HCT116 (cell line): ENCODE measurements around the gene EEIG1. TPM values are rescaled to one million over a fixed set of nuclear protein-coding genes. Genes with fewer than 3 reads are reported as not detected.

ENCODE experiments used
- ATAC-seq: fragments of 200-7000 bp; cut with Tn5 transposase; 2 replicates; pipeline ENCODE4 v1.9.1; 2020; ENCODE audit warnings: mild to moderate bottlenecking, moderate library complexity
- BruUV-seq: library from RNA; stranded (reverse); fragments of 400-500 nt; replicated peaks from 2 replicates; lab custom pipeline; 2021; lab: Mats Ljungman, UMichigan
- CTCF ChIA-PET: fragments of 300-600 bp; sonication (Branson Sonifier 250); formaldehyde crosslinking; loops from one replicate; lab custom pipeline; 2021; ENCODE audit warnings: antibody characterized with exemption; lab: Charles Lee
- POLR2A ChIA-PET: fragments of 300-600, 350-600 bp; sonication (Branson Sonifier 250); formaldehyde crosslinking; loops from one replicate; lab custom pipeline; 2021; ENCODE audit warnings: antibody characterized with exemption; lab: Charles Lee
- RAD21 ChIA-PET, 2 experiments: fragments of 300-600 bp; sonication (Branson Sonifier 250); formaldehyde crosslinking; loops; one replicate each; lab custom pipeline; 2023; ENCODE audit warnings: low total read pairs in 2 of 2; ENCODE audit not compliant: uncharacterized antibody in 2 of 2, unreplicated experiment in 2 of 2, low non-redundant PET in 1 of 2; lab: Charles Lee
- DNase-seq: peaks from one replicate; pipeline ENCODE4 v3.0.0-alpha.2; 2010; ENCODE audit warnings: low read depth, low spot score
- H2AFZ ChIP-seq: fragments of 200-600 bp; shearing (Covaris generic), sonication (generic); 2 replicates; pipeline ENCODE4 v1.6.1; 2017; ENCODE audit warnings: low read depth, mixed run types, mixed read lengths, antibody characterized with exemption, low read length; ENCODE audit not compliant: poor library complexity, severe bottlenecking
- H3K27ac ChIP-seq: 2 replicates; pipeline ENCODE4 v1.5.1; 2012; ENCODE audit warnings: low read depth, low read length
- H3K27me3 ChIP-seq: fragments of 200-600 bp; sonication (generic); 2 replicates; pipeline ENCODE4 v1.6.1; 2016; ENCODE audit warnings: mixed run types, low read length, mixed read lengths; ENCODE audit not compliant: insufficient read depth
- H3K36me3 ChIP-seq, 2 experiments: fragments of 200-500 bp in 1 of 2; fragments of 200-600 bp in 1 of 2; sonication (Bioruptor generic) in 1 of 2; sonication (generic) in 1 of 2; 2 replicates each; pipeline versions ENCODE4 v1.5.1 to v1.6.1; 2014 to 2016; ENCODE audit warnings: low read length in 2 of 2, inconsistent platforms in 1 of 2, mixed read lengths in 1 of 2, mixed run types in 1 of 2; ENCODE audit not compliant: insufficient read depth in 2 of 2, control insufficient read depth in 1 of 2
- H3K4me1 ChIP-seq, 2 experiments: fragments of 200-600 bp in 1 of 2; sonication (generic) in 1 of 2; 2 replicates each; pipeline versions ENCODE4 v1.5.1 to v1.6.1; 2012 to 2017; ENCODE audit warnings: low read length in 2 of 2, inconsistent platforms in 1 of 2, mild to moderate bottlenecking in 1 of 2, mixed read lengths in 1 of 2, mixed run types in 1 of 2, moderate library complexity in 1 of 2; ENCODE audit not compliant: insufficient read depth in 2 of 2, control insufficient read depth in 1 of 2
- H3K4me2 ChIP-seq: fragments of 200-600 bp; sonication (generic); 2 replicates; pipeline ENCODE4 v1.6.1; 2017; ENCODE audit warnings: mixed run types, low read length, mixed read lengths
- H3K4me3 ChIP-seq, 2 experiments: fragments of 200-600 bp in 1 of 2; sonication (generic) in 1 of 2; replicated peaks in 1 of 2; 2 replicates each; pipeline ENCODE4 v1.5.1; 2011 to 2016; ENCODE audit warnings: low read length in 2 of 2, control low read depth in 1 of 2, low read depth in 1 of 2, mild to moderate bottlenecking in 1 of 2, mixed read lengths in 1 of 2, mixed run types in 1 of 2
- H3K79me2 ChIP-seq: fragments of 200-600 bp; sonication (generic); 2 replicates; pipeline ENCODE4 v1.6.1; 2017; ENCODE audit warnings: mild to moderate bottlenecking, mixed run types, low read length, moderate library complexity, mixed read lengths; ENCODE audit not compliant: insufficient read depth
- H3K9ac ChIP-seq: fragments of 200-600 bp; sonication (generic); 2 replicates; pipeline ENCODE4 v1.6.1; 2016; ENCODE audit warnings: low read length, mixed read lengths
- H3K9me2 ChIP-seq: fragments of 200-600 bp; sonication (generic), shearing (Covaris generic); 2 replicates; pipeline ENCODE4 v1.6.1; 2017; ENCODE audit warnings: mixed run types, mild to moderate bottlenecking, moderate library complexity; ENCODE audit not compliant: insufficient read depth
- H3K9me3 ChIP-seq, 2 experiments: fragments of 200-500 bp in 1 of 2; fragments of 200-600 bp in 1 of 2; sonication (Bioruptor generic) in 1 of 2; sonication (generic) in 1 of 2; 2 replicates each; pipeline ENCODE4 v1.6.1; 2014 to 2017; ENCODE audit warnings: low read length in 2 of 2, mixed read lengths in 2 of 2, inconsistent platforms in 1 of 2, low read depth in 1 of 2, mild to moderate bottlenecking in 1 of 2, mixed run types in 1 of 2, moderate library complexity in 1 of 2; ENCODE audit not compliant: control insufficient read depth in 1 of 2, insufficient read depth in 1 of 2
- H4K20me1 ChIP-seq: fragments of 200-600 bp; sonication (generic), shearing (Covaris generic); 2 replicates; pipeline ENCODE4 v1.6.1; 2017; ENCODE audit warnings: mixed run types, mild to moderate bottlenecking, moderate library complexity; ENCODE audit not compliant: insufficient read depth
- ATF3 ChIP-seq: IDR thresholded peaks from 2 replicates; pipeline ENCODE4 v1.6.1; 2012
- CBX3 ChIP-seq: IDR thresholded peaks from 2 replicates; pipeline ENCODE4 v1.6.1; 2012; ENCODE audit warnings: low read depth
- CTCF ChIP-seq, 3 experiments: fragments of 200-600 bp in 1 of 3; sonication (generic) in 1 of 3; IDR thresholded peaks in 2 of 3; conservative IDR thresholded peaks in 1 of 3; 2 replicates each; pipeline ENCODE4 v1.5.1; 2012 to 2017; ENCODE audit warnings: low read depth in 2 of 3, low read length in 2 of 3, antibody characterized with exemption in 1 of 3, borderline replicate concordance in 1 of 3, control low read depth in 1 of 3, mild to moderate bottlenecking in 1 of 3, mixed read lengths in 1 of 3, mixed run types in 1 of 3, moderate library complexity in 1 of 3; ENCODE audit not compliant: insufficient read depth in 1 of 3
- EGR1 ChIP-seq: IDR thresholded peaks from 2 replicates; pipeline ENCODE4 v1.6.1; 2012; ENCODE audit warnings: low read depth
- ELF1 ChIP-seq: IDR thresholded peaks from 2 replicates; pipeline ENCODE4 v1.6.1; 2012; ENCODE audit warnings: low read depth, borderline replicate concordance
- EZH2 ChIP-seq: fragments of 200-600 bp; sonication (generic); IDR thresholded peaks from 2 replicates; pipeline ENCODE4 v1.6.1; 2017; ENCODE audit warnings: antibody characterized with exemption, mixed run types
- FOSL1 ChIP-seq: IDR thresholded peaks from 2 replicates; pipeline ENCODE4 v1.6.1; 2012; ENCODE audit warnings: low read depth
- JUND ChIP-seq: IDR thresholded peaks from 2 replicates; pipeline ENCODE4 v1.6.1; 2012
- MAX ChIP-seq: IDR thresholded peaks from 2 replicates; pipeline ENCODE4 v1.6.1; 2012
- POLR2A ChIP-seq: IDR thresholded peaks from 2 replicates; pipeline ENCODE4 v1.7.0; 2011; ENCODE audit warnings: borderline replicate concordance; ENCODE audit not compliant: insufficient read depth, insufficient read length; ENCODE audit errors: extremely low read depth
- RAD21 ChIP-seq: IDR thresholded peaks from 2 replicates; pipeline ENCODE4 v1.6.1; 2012; ENCODE audit warnings: low read depth, mild to moderate bottlenecking
- REST ChIP-seq: IDR thresholded peaks from 2 replicates; pipeline ENCODE4 v1.6.1; 2012; ENCODE audit warnings: low read depth
- SIN3A ChIP-seq: IDR thresholded peaks from 2 replicates; pipeline ENCODE4 v1.6.1; 2012; ENCODE audit warnings: low read depth
- SP1 ChIP-seq: IDR thresholded peaks from 2 replicates; pipeline ENCODE4 v1.6.1; 2012; ENCODE audit warnings: low read depth
- SRF ChIP-seq: IDR thresholded peaks from 2 replicates; pipeline ENCODE4 v1.6.1; 2012; ENCODE audit warnings: low read depth
- YY1 ChIP-seq: IDR thresholded peaks from 2 replicates; pipeline ENCODE4 v1.6.1; 2011; ENCODE audit warnings: low read length, low read depth, moderate library complexity, mild to moderate bottlenecking; ENCODE audit not compliant: insufficient replicate concordance; ENCODE audit errors: extremely low read depth
- ZBTB33 ChIP-seq: IDR thresholded peaks from 2 replicates; pipeline ENCODE4 v1.6.1; 2011; ENCODE audit warnings: mild to moderate bottlenecking, low read length, moderate library complexity; ENCODE audit not compliant: insufficient replicate concordance; ENCODE audit errors: extremely low read depth
- ZFX ChIP-seq: fragments of 450-650 bp; IDR thresholded peaks from 2 replicates; pipeline ENCODE4 v1.6.1; 2017
- ZNF274 ChIP-seq: fragments of 200-500 bp; sonication (Bioruptor generic); IDR thresholded peaks from 2 replicates; pipeline ENCODE4 v1.6.1; 2014; ENCODE audit warnings: mild to moderate bottlenecking, low read depth, low read length, inconsistent platforms
- intact Hi-C: fragments of 100-400 bp; cut with micrococcal nuclease; formaldehyde crosslinking; loops from 2 replicates; pipeline ENCODE4 v1.10.0; 2022
- total RNA-seq: library from RNA; stranded (reverse); gene quantifications from one replicate; pipeline ENCODE4 v1.2.1, GENCODE V29; 2021; ENCODE audit not compliant: unreplicated experiment

Gene EEIG1
- total RNA-seq, 1 experiment from 2014 or later, result 44.2 TPM

GRCh38 chr9:128006332-128006996 is 25.7 kb upstream of the EEIG1 start:
- H2AFZ ChIP-seq, result peak overlapping the region; percentile 30
- no peaks in the 10 kb centered on the region for H3K9me2 ChIP-seq
- 0 out of 2 replicates have a peak overlapping the region, but pooled peaks have one; percentile 19 for H3K27ac ChIP-seq
- POLR2A ChIA-PET, result interaction anchor here (0.9 to 1.7 kb wide), 3 partner anchors 21 to 45 kb away, joined by 3 to 9 read pairs (median 3); partner anchors contain the start of gene EEIG1
- peak overlapping the region; percentile 13 for H3K9ac ChIP-seq
- CTCF ChIA-PET, result interaction anchor here (1.8 kb wide), 1 partner anchor 63 kb away, joined by 9 read pairs; no protein-coding TSS in a partner anchor
- H3K9me3 ChIP-seq, result no peaks in the 10 kb centered on the region
- RAD21 ChIA-PET, result no interaction called here
- no peaks in the 10 kb centered on the region for H3K27me3 ChIP-seq
- no TSS peak for BruUV-seq
- no peaks in the 10 kb centered on the region for H4K20me1 ChIP-seq
- peak overlapping the region; percentile 58 for H3K4me2 ChIP-seq
- intact Hi-C loops, result no loop called here
- 0 out of 4 replicates have a peak overlapping the region, but pooled peaks of 1 of the 2 experiments have one; percentile 4 for H3K4me3 ChIP-seq
- no peaks in the 10 kb centered on the region for H3K79me2 ChIP-seq
- ATAC-seq (no peak), DNase-seq (no peak)
- peaks cover 25 to 47% of the 10 kb centered on the region in 2 experiments for H3K4me1 ChIP-seq
- H3K36me3 ChIP-seq, result no peaks in the 10 kb centered on the region
- TF ChIP-seq ZBTB33 (no peak), MAX (no peak), SRF (no peak), ATF3 (no peak), SIN3A (no peak), EGR1 (no peak), EZH2 (no peak), FOSL1 (peak; percentile 52; the same call in 1 of the 2 replicates), POLR2A (no peak), RAD21 (no peak), ZNF274 (no peak), JUND (peak; percentile 52; the same call in 1 of the 2 replicates), ELF1 (no peak), CTCF (IDR thresholded peaks at IDR 0.05 in 2 of 3, conservative IDR thresholded peaks at IDR 0.05 in 1 of 3; ENCODE audit: borderline replicate concordance in 1 of 3, insufficient read depth in 1 of 3, low read depth in 2 of 3, low read length in 2 of 3) (no peak), SP1 (peak; percentile 54; the same call in 1 of the 2 replicates), YY1 (no peak), REST (no peak), CBX3 (no peak), ZFX (no peak)
- TF ChIP-seq, all 23 proteins: peak for 3
